ENCODE measurements around the gene PTPN22. TPM values are rescaled to one million over a fixed set of nuclear protein-coding genes. Genes with fewer than 3 reads are reported as not detected.

Gene PTPN22
- total RNA-seq, result 1.3 and 1.7 TPM in 2 replicates

DNA sequence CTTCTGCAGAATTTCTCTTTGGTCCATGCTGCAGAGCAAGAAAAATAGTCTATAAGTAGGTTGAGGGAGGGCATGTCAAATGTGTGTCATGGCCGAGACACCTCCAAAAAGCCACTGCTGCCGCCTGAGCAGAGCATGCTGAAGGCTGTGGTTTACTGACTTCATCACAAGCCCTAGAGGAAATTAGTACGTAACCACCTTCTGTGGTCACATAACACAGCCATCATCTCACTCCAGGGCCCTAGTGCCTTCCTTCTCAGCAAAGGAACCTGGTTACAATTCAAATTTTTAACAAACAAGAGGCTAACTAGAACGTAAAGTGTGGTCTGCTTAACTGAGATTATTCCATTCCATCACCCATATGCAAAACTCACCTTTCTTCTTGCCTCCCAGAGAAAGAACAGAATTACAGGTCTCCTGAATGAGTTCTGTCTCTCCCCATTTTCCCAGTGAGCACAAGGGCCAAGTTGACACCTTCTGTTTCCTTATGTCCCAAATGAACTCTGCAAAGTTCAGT, at the start of gene PTPN22:
PTPN22 (minus strand) TSS at position 116 of the 517 bp plus-strand sequence.

DNA sequence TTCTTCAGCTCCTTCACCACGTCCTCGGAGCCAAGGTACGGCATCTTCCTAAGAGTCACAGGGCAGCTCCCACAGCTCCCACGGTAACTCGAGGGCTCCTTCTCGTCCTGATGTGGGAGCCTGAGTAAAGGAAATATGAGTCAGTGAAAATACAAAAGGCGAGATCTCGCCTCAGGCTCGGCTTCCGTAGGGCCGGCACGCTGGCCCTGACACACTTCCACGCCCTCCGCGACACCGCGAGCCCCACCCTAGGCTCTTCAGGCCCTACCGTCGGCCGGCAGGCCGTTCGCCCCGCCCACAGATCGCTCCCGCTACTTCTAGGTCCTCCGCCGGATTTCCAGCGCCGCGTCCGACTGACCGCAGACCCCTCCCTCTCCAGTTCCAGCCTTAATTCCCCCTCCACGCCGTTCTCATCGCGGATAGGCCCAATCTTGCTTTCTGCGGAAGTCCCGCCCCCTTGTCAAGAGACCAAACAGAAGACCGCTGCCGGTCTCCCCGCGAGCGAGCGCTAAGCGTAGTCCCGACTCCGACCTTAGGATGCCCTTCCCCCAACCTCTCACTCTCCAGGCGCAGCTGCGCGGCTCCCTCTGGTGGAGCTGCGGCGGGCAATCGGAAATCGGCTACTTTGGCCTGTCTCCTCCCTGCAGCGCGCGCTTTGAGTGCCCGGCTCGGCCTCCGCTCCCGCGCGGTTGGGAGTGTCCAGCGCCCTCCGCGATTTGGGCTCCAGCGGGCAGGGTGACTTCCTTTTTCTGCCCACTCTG, 33.3 kb upstream of the PTPN22 start, which contains the start of the genes AP4B1 and DCLRE1B:
AP4B1 (minus strand) TSS at position 126 of the 761 bp plus-strand sequence; CDS start at position 44, 82 bp downstream.
DCLRE1B (plus strand) TSS at position 653 of the 761 bp plus-strand sequence. CDS start 261 bp downstream, outside the sequence.

GRCh38 chr1:113887402-113888175, 16.1 kb upstream of the PTPN22 start, which contains the start of gene BCL2L15:
BCL2L15 (minus strand) TSS chr1:113887581; CDS start chr1:113887375, 206 bp downstream.

GRCh38 chr1:113811888-113812660, 59.4 kb downstream of the PTPN22 start, which contains the start of gene RSBN1:
RSBN1 (minus strand) TSS chr1:113812476; CDS start chr1:113812412, 64 bp downstream.

Other genes with a start within 250 kb of the PTPN22 start
- gene PHTF1, start 112.2 kb downstream of the PTPN22 start, total RNA-seq, result 33.9 and 40.1 TPM in 2 replicates
- gene RSBN1, start 59.2 kb downstream of the PTPN22 start, total RNA-seq, result 9.5 and 12.5 TPM in 2 replicates
- 0.12 and 0.16 TPM in 2 replicates for gene BCL2L15, start 15.9 kb upstream of the PTPN22 start, total RNA-seq
- 14.0 and 17.0 TPM in 2 replicates for gene AP4B1, start 33.1 kb upstream of the PTPN22 start, total RNA-seq
- 4.4 and 4.9 TPM in 2 replicates for gene DCLRE1B, start 33.6 kb upstream of the PTPN22 start, total RNA-seq
- 33.2 and 36.5 TPM in 2 replicates for gene HIPK1, start 57.6 kb upstream of the PTPN22 start, total RNA-seq
- 264 TPM in 2 replicates for gene OLFML3, start 107.8 kb upstream of the PTPN22 start, total RNA-seq